Hepatocyte (in vitro differentiated cells): Measurements from ENCODE around the gene HEATR5A. TPM values are rescaled to one million over a fixed set of nuclear protein-coding genes. Genes with fewer than 3 reads are reported as not detected.

Experiments
- DNase-seq: peaks from one replicate; pipeline ENCODE4 v3.0.0-alpha.2; 2016; ENCODE audit warnings: low spot score
- H2AFZ ChIP-seq: fragments of 200-600 bp; sonication (generic); 2 replicates; pipeline ENCODE4 v1.6.0; 2016; ENCODE audit warnings: antibody characterized with exemption, mild to moderate bottlenecking
- H3K27ac ChIP-seq: fragments of 200-600 bp; sonication (generic); 2 replicates; pipeline ENCODE4 v1.5.1; 2016; ENCODE audit warnings: mild to moderate bottlenecking
- H3K27me3 ChIP-seq: fragments of 200-600 bp; sonication (generic); 2 replicates; pipeline ENCODE4 v1.6.1; 2016
- H3K36me3 ChIP-seq: fragments of 200-600 bp; sonication (generic); replicated peaks from 2 replicates; pipeline ENCODE4 v1.5.1; 2016; ENCODE audit warnings: low read depth; ENCODE audit not compliant: insufficient read depth
- H3K4me1 ChIP-seq: fragments of 200-600 bp; sonication (generic); 2 replicates; pipeline ENCODE4 v1.5.1; 2016; ENCODE audit warnings: mild to moderate bottlenecking, moderate library complexity; ENCODE audit not compliant: insufficient read depth
- H3K4me2 ChIP-seq: fragments of 200-600 bp; sonication (generic); 2 replicates; pipeline ENCODE4 v1.6.0; 2016
- H3K4me3 ChIP-seq: fragments of 200-600 bp; sonication (generic); 2 replicates; pipeline ENCODE4 v1.5.1; 2016; ENCODE audit warnings: mild to moderate bottlenecking
- H3K79me2 ChIP-seq: fragments of 200-600 bp; sonication (generic); 2 replicates; pipeline ENCODE4 v1.6.0; 2017; ENCODE audit warnings: mild to moderate bottlenecking
- H3K9me2 ChIP-seq: fragments of 200-600 bp; sonication (generic); replicated peaks from 2 replicates; pipeline ENCODE4 v1.6.0; 2017; ENCODE audit warnings: mild to moderate bottlenecking; ENCODE audit not compliant: insufficient read depth
- H3K9me3 ChIP-seq: fragments of 200-600 bp; sonication (generic); 2 replicates; pipeline ENCODE4 v1.5.1; 2016; ENCODE audit warnings: low read depth, mild to moderate bottlenecking
- H4K20me1 ChIP-seq: fragments of 200-600 bp; sonication (generic); 2 replicates; pipeline ENCODE4 v1.6.0; 2016; ENCODE audit warnings: mild to moderate bottlenecking; ENCODE audit not compliant: insufficient read depth, poor library complexity, severe bottlenecking
- EZH2 ChIP-seq: fragments of 200-600 bp; sonication (generic); IDR thresholded peaks from 2 replicates; pipeline ENCODE4 v1.6.1; 2016; ENCODE audit warnings: antibody characterized with exemption, mild to moderate bottlenecking, borderline replicate concordance
- EZH2phosphoT487 ChIP-seq: fragments of 200-600 bp; sonication (generic); IDR thresholded peaks from one replicate; pipeline ENCODE4 v1.6.1; 2018; ENCODE audit warnings: antibody characterized with exemption, mild to moderate bottlenecking, low read depth, moderate library complexity; ENCODE audit not compliant: unreplicated experiment, severe bottlenecking
- WGBS: methylation state at CpG from one replicate; pipeline ENCODE4 v1.1.6; 2016; ENCODE audit warnings: low lambda C conversion rate; ENCODE audit errors: missing lambda C conversion rate; 5-methylcytosine and 5-hydroxymethylcytosine counted together
- polyA plus RNA-seq: library from polyadenylated mRNA; unstranded; fragments of >200 nt; fragmentation: Nextera tagmentation; extraction: Ambion mirVana; gene quantifications from 2 replicates; pipeline ENCODE4 v1.2.1, GENCODE V29; 2016
- total RNA-seq: library from RNA; depleted of rRNA; stranded (reverse); fragments of >200 nt; gene quantifications from 2 replicates; pipeline ENCODE4 v1.2.3, GENCODE V29; 2014
- TF ChIP-seq, protein P1 (sequence below): fragments of 200-600 bp; sonication (generic); IDR thresholded peaks from 2 replicates; pipeline ENCODE4 v1.5.1; 2016; ENCODE audit warnings: antibody characterized with exemption, mild to moderate bottlenecking; ENCODE audit not compliant: poor library complexity

The HEATR5A gene
- total and polyA plus RNA-seq, 2 experiments from 2014 or later, result 17.9 to 25.3 TPM

DNA sequence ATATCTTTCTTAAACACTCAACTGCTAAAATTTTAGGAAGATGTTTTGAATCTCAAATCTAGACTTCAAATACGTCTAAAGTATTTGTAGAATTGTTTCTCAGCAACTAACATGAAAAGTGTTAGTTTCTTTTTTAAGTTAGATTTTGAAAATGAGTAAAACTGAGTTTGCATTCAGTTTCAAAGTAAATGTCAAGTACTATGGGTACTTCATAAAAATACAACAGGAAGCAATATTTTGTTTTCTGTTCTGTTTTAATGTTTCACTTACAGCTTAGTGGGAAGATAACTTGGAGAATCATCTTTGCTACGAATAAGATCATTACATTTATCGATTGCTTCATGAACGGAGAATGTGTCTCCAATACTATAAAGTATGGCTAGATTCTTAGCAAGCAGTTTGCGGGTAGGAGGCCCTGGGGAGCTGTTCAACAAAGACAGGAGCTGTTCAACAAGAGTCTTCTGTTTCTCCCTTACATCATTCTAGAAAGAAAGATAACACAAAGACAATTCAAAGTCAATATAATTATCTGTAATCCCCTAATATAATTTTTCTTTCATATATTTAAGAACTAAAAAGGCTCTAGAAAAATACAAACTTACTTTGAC, 20.2 kb downstream of the HEATR5A start:
- Histone ChIP-seq H3K27ac (no peak overlapping the region), H3K9me3 (no peaks in the 10 kb centered on the region), H3K4me2 (no peak overlapping the region), H3K9me2 (no peaks in the 10 kb centered on the region), H4K20me1 (no peaks in the 10 kb centered on the region), H3K4me1 (no peaks in the 10 kb centered on the region), H3K36me3 (peaks cover 3% of the 10 kb centered on the region), H3K4me3 (no peak overlapping the region), H2AFZ (no peak overlapping the region), H3K79me2 (peaks cover 22% of the 10 kb centered on the region), H3K27me3 (no peaks in the 10 kb centered on the region)
- no peak for TF ChIP-seq EZH2phosphoT487
- no peak for TF ChIP-seq EZH2
- TF ChIP-seq, protein P1, sequence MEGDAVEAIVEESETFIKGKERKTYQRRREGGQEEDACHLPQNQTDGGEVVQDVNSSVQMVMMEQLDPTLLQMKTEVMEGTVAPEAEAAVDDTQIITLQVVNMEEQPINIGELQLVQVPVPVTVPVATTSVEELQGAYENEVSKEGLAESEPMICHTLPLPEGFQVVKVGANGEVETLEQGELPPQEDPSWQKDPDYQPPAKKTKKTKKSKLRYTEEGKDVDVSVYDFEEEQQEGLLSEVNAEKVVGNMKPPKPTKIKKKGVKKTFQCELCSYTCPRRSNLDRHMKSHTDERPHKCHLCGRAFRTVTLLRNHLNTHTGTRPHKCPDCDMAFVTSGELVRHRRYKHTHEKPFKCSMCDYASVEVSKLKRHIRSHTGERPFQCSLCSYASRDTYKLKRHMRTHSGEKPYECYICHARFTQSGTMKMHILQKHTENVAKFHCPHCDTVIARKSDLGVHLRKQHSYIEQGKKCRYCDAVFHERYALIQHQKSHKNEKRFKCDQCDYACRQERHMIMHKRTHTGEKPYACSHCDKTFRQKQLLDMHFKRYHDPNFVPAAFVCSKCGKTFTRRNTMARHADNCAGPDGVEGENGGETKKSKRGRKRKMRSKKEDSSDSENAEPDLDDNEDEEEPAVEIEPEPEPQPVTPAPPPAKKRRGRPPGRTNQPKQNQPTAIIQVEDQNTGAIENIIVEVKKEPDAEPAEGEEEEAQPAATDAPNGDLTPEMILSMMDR, result no peak
- 96% methylated on average over 5 of the region's 5 CpGs for WGBS
- no peak for DNase-seq

DNA sequence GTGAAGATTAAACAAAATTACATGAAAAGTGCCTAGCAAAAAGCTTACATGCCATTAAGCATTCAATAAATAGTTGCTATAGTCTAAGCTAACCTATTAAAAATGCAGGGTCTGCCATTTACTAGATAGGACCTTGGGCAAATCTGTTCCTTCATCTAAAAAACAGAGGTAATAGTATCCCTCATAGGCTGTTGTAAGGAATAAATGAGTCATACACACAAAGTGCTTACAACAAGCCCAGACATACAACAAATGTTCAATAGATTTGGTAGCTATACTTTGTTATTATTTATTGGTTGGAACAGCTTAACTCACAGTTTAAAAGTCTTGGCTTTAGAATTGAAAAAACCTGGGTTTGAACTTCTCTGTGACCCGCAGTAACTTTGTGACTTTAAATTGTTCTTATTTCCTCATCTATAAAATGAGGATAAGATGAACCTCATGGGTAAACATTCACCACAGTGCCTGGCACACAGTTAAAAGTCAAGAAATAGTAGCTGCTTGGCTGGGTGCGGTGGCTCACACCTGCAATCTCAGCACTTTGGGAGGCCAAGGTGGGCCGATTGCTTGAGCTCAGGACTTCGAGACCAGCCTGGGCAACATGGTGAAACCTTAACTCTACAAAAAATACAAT, 24.7 kb downstream of the HEATR5A start:
- H3K79me2 ChIP-seq, result no peaks in the 10 kb centered on the region
- H3K9me3 ChIP-seq, result no peaks in the 10 kb centered on the region
- H2AFZ ChIP-seq, result no peak overlapping the region
- no peaks in the 10 kb centered on the region for H3K4me1 ChIP-seq
- H3K4me3 ChIP-seq, result no peak overlapping the region
- no peak for TF ChIP-seq EZH2
- no peak for TF ChIP-seq EZH2phosphoT487
- TF ChIP-seq, protein P1, result no peak
- no peaks in the 10 kb centered on the region for H3K36me3 ChIP-seq
- H4K20me1 ChIP-seq, result no peaks in the 10 kb centered on the region
- no peak overlapping the region for H3K4me2 ChIP-seq
- WGBS, result 95% methylated on average over 4 of the region's 4 CpGs
- no peak overlapping the region for H3K27ac ChIP-seq
- no peaks in the 10 kb centered on the region for H3K27me3 ChIP-seq
- H3K9me2 ChIP-seq, result no peaks in the 10 kb centered on the region
- DNase-seq, result no peak

DNA sequence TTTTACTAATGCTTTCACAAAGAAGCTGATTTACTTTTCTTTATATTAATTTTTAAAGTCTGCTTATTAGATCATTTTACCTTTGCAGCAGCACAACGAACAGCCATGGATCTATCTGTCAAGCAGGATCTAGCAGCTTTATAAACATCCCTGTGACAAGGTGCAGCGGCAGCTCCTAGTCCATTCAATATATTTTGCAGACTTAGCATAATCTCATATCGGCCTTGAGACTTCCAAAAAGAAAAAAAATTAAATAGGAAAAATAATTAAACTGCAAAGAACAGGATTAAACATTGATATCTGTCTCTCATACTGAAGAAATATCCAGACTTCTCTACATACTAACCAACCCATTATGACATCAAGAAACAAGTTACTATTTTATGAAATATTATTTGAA, 25.2 kb downstream of the HEATR5A start:
- Histone ChIP-seq H3K4me3 (no peak overlapping the region), H3K27me3 (no peaks in the 10 kb centered on the region), H3K79me2 (no peaks in the 10 kb centered on the region), H3K27ac (no peak overlapping the region), H2AFZ (no peak overlapping the region), H3K9me3 (no peaks in the 10 kb centered on the region), H3K9me2 (no peaks in the 10 kb centered on the region), H3K4me2 (no peak overlapping the region), H4K20me1 (no peaks in the 10 kb centered on the region), H3K4me1 (no peaks in the 10 kb centered on the region), H3K36me3 (no peaks in the 10 kb centered on the region)
- 88% methylated on average over 3 of the region's 3 CpGs for WGBS
- TF ChIP-seq, protein P1, result no peak
- TF ChIP-seq EZH2, result no peak
- TF ChIP-seq EZH2phosphoT487, result no peak
- DNase-seq, result no peak
